ENCODE measurements around the gene LSM14B.
A peak's percentile ranks its signal among the peaks of the same experiment; 100 is the strongest.

The LSM14B gene

GRCh38 chr20:62164879-62165761, 42.8 kb downstream of the LSM14B start:
- no peak for DNase-seq

GRCh38 chr20:62165762-62166399, 43.6 kb downstream of the LSM14B start:
- DNase-seq = no peak

- no peak for DNase-seq
These were observed 45.2 kb downstream of the LSM14B start for GRCh38 chr20:62167474-62167873.

- no peak for DNase-seq
These were observed 45.8 kb downstream of the LSM14B start for GRCh38 chr20:62168061-62168460.

GRCh38 chr20:62168890-62169435, 46.7 kb downstream of the LSM14B start:
- no peak for DNase-seq

- DNase-seq = no peak
These were observed 48.3 kb downstream of the LSM14B start for GRCh38 chr20:62170536-62170935.

GRCh38 chr20:62171245-62171644, 49.0 kb downstream of the LSM14B start:
- no peak for DNase-seq

- DNase-seq = no peak
These were observed 50.4 kb downstream of the LSM14B start for GRCh38 chr20:62172666-62173065.

GRCh38 chr20:62174021-62174804, 51.9 kb downstream of the LSM14B start:
- no peak for DNase-seq

GRCh38 chr20:62174870-62175624, 52.8 kb downstream of the LSM14B start:
- DNase-seq = no peak

- DNase-seq = no peak
These were observed 53.4 kb downstream of the LSM14B start for GRCh38 chr20:62175711-62176110.

GRCh38 chr20:62176866-62177265, 54.6 kb downstream of the LSM14B start:
- DNase-seq = no peak

- no peak for DNase-seq
These were observed 55.0 kb downstream of the LSM14B start for GRCh38 chr20:62177307-62177706.

GRCh38 chr20:62178316-62179161, 56.3 kb downstream of the LSM14B start:
- DNase-seq = no peak

- DNase-seq = no peak
These were observed 56.9 kb downstream of the LSM14B start for GRCh38 chr20:62179162-62179504.

GRCh38 chr20:62181808-62182207, 59.5 kb downstream of the LSM14B start:
- no peak for DNase-seq

GRCh38 chr20:62182469-62183425, 60.5 kb downstream of the LSM14B start, which contains the start of gene MTG2:
TSS of gene MTG2 (plus strand) at chr20:62183028. CDS start at chr20:62193421, 10,393 bp downstream.
- peak; percentile 97 for DNase-seq

GRCh38 chr20:62183426-62184142, 61.3 kb downstream of the LSM14B start:
- peak; percentile 14 for DNase-seq

All from NCI-H146 (cell line).